Aortic smooth muscle cell (primary cell): Measurements from ENCODE around the gene NT5C1B. TPM values are rescaled to one million over a fixed set of nuclear protein-coding genes. Genes with fewer than 3 reads are reported as not detected.

ENCODE experiments used
- total RNA-seq: library from RNA; depleted of rRNA; stranded (reverse); fragments of >200 nt; gene quantifications from 2 replicates; pipeline ENCODE4 v1.2.3, GENCODE V29; 2014

NT5C1B gene
- total RNA-seq: not detected in 2 replicates

GRCh38 chr2:18589354-18589753 lies at the start of gene NT5C1B:
TSS of gene NT5C1B (minus strand) at chr2:18589569. CDS start at chr2:18589468, 101 bp downstream.

GRCh38 chr2:18560031-18560796 lies 29.2 kb downstream of the NT5C1B start, which contains the start of gene RDH14:
TSS of gene RDH14 (minus strand) at chr2:18560653. CDS start at chr2:18560572, 81 bp downstream.

Other genes with a start within 250 kb of the NT5C1B start
- 28.9 and 36.6 TPM in 2 replicates for gene RDH14, start 28.9 kb downstream of the NT5C1B start, total RNA-seq